Lower leg skin (tissue), 3 donors: Measurements from ENCODE around the gene STK38L.

Experiments used
- POLR2A ChIP-seq, 2 donors: fragments of 450-650 bp; IDR thresholded peaks; one replicate each; pipeline ENCODE4 v1.6.1; 2016 to 2017; ENCODE audit warnings: antibody characterized with exemption in 2 of 2, mild to moderate bottlenecking in 1 of 2, moderate library complexity in 1 of 2
- TF ChIP-seq, protein P1 (sequence below), 3 donors: fragments of 450-650 bp; IDR thresholded peaks; one replicate each; pipeline ENCODE4 v1.5.1; 2016; ENCODE audit warnings: antibody characterized with exemption in 3 of 3, mild to moderate bottlenecking in 3 of 3, moderate library complexity in 2 of 3

DNA sequence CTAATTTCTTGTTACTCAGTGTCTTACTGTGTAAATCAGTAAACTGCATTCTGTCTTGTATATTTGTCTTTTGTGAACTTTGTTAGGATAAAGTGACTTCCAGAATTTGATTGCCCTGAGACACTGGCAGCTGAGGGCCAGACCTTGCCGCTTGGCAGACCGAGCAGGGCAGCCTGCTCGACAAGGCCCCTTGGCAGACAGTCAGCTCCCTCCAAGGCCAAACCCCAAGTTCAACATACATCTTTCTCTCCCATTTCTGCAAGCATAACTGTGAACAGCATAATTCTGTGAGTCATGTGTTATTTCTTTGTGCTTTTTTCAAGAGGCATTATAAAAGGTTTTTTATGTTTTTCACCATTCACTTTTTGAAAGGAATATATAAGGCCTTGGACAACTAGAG lies 49.4 kb downstream of the STK38L start:
- no peak for TF ChIP-seq POLR2A (IDR thresholded peaks at IDR 0.05)
- TF ChIP-seq, protein P1, sequence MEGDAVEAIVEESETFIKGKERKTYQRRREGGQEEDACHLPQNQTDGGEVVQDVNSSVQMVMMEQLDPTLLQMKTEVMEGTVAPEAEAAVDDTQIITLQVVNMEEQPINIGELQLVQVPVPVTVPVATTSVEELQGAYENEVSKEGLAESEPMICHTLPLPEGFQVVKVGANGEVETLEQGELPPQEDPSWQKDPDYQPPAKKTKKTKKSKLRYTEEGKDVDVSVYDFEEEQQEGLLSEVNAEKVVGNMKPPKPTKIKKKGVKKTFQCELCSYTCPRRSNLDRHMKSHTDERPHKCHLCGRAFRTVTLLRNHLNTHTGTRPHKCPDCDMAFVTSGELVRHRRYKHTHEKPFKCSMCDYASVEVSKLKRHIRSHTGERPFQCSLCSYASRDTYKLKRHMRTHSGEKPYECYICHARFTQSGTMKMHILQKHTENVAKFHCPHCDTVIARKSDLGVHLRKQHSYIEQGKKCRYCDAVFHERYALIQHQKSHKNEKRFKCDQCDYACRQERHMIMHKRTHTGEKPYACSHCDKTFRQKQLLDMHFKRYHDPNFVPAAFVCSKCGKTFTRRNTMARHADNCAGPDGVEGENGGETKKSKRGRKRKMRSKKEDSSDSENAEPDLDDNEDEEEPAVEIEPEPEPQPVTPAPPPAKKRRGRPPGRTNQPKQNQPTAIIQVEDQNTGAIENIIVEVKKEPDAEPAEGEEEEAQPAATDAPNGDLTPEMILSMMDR (IDR thresholded peaks at IDR 0.05): no peak
